WTC11 (cell line): ENCODE measurements around the gene CADM4. TPM values are rescaled to one million over a fixed set of nuclear protein-coding genes. Genes with fewer than 3 reads are reported as not detected.

Experiments used
- ATAC-seq: fragments of 200-7000 bp; cut with Tn5 transposase; 2 replicates; pipeline ENCODE4 v1.10.0; 2021; ENCODE audit warnings: mild to moderate bottlenecking, moderate library complexity
- CTCF ChIA-PET: fragments of 300-600 bp; sonication (Branson Sonifier 250); formaldehyde crosslinking; loops from one replicate; lab custom pipeline; 2021; ENCODE audit warnings: antibody characterized with exemption; lab: Charles Lee
- POLR2A ChIA-PET: fragments of 350-600 bp; sonication (Branson Sonifier 250); formaldehyde crosslinking; loops from one replicate; lab custom pipeline; 2021; ENCODE audit warnings: antibody characterized with exemption; lab: Charles Lee
- DNase-seq: peaks from one replicate; pipeline ENCODE4 v3.0.0; 2021; ENCODE audit warnings: low spot score
- H3K27ac Mint-ChIP-seq: 2 replicates; pipeline ENCODE4 v1.8.0; 2021; ENCODE audit warnings: mixed read lengths
- H3K27me3 Mint-ChIP-seq: 2 replicates; pipeline ENCODE4 v1.8.0; 2021; ENCODE audit warnings: low read depth, mild to moderate bottlenecking, moderate library complexity, mixed read lengths
- H3K36me3 Mint-ChIP-seq: 2 replicates; pipeline ENCODE4 v1.8.0; 2021; ENCODE audit warnings: mixed read lengths
- H3K4me1 Mint-ChIP-seq: 2 replicates; pipeline ENCODE4 v1.8.0; 2022; ENCODE audit warnings: mixed read lengths
- H3K4me3 Mint-ChIP-seq: 2 replicates; pipeline ENCODE4 v1.8.0; 2021; ENCODE audit warnings: mild to moderate bottlenecking, moderate library complexity, mixed read lengths
- H3K9me3 Mint-ChIP-seq: 2 replicates; pipeline ENCODE4 v1.8.0; 2021; ENCODE audit warnings: mixed read lengths
- ATF1 ChIP-seq: sonication (generic); formaldehyde crosslinking; IDR thresholded peaks from 2 replicates; pipeline ENCODE4 v1.8.1; 2023; ENCODE audit warnings: mild to moderate bottlenecking, moderate library complexity, missing genetic modification reagents
- ELF4 ChIP-seq: sonication (generic); formaldehyde crosslinking; IDR thresholded peaks from 2 replicates; pipeline ENCODE4 v1.8.1; 2022; ENCODE audit warnings: low read depth, mild to moderate bottlenecking, moderate library complexity, missing genetic modification reagents
- EMX1 ChIP-seq: fragments of 250-450 bp; sonication (Bioruptor Pico); IDR thresholded peaks from 2 replicates; pipeline ENCODE4 v1.8.0; 2021; ENCODE audit warnings: mild to moderate bottlenecking
- FOXJ3 ChIP-seq: sonication (generic); formaldehyde crosslinking; IDR thresholded peaks from 2 replicates; pipeline ENCODE4 v1.9.0; 2021; ENCODE audit warnings: missing genetic modification reagents, mild to moderate bottlenecking, borderline replicate concordance
- FOXK1 ChIP-seq: sonication (generic); formaldehyde crosslinking; IDR thresholded peaks from 2 replicates; pipeline ENCODE4 v1.8.0; 2022; ENCODE audit warnings: mild to moderate bottlenecking, moderate library complexity, missing genetic modification reagents
- GRHL2 ChIP-seq: fragments of 250-450 bp; sonication (Bioruptor Pico); IDR thresholded peaks from 2 replicates; pipeline ENCODE4 v1.8.0; 2022; ENCODE audit warnings: mild to moderate bottlenecking, moderate library complexity; ENCODE audit not compliant: insufficient replicate concordance, severe bottlenecking
- MXD4 ChIP-seq: fragments of 250-450 bp; sonication (Bioruptor Pico); IDR thresholded peaks from 2 replicates; pipeline ENCODE4 v1.8.0; 2021; ENCODE audit warnings: mild to moderate bottlenecking, moderate library complexity, borderline replicate concordance
- TEAD4 ChIP-seq: sonication (generic); formaldehyde crosslinking; IDR thresholded peaks from 2 replicates; pipeline ENCODE4 v1.8.0; 2022; ENCODE audit warnings: mild to moderate bottlenecking, missing genetic modification reagents
- ZBTB21 ChIP-seq: sonication (generic); formaldehyde crosslinking; IDR thresholded peaks from 2 replicates; pipeline ENCODE4 v1.8.1; 2023; ENCODE audit warnings: mild to moderate bottlenecking, missing genetic modification reagents, borderline replicate concordance
- ZNF263 ChIP-seq: sonication (generic); formaldehyde crosslinking; IDR thresholded peaks from 2 replicates; pipeline ENCODE4 v1.8.1; 2022; ENCODE audit warnings: low read depth, mild to moderate bottlenecking, moderate library complexity, missing genetic modification reagents
- ZNF416 ChIP-seq: fragments of 250-450 bp; sonication (Bioruptor Pico); IDR thresholded peaks from 2 replicates; pipeline ENCODE4 v1.9.0; 2021; ENCODE audit warnings: mild to moderate bottlenecking, inconsistent platforms
- total RNA-seq: library from RNA; stranded (reverse); gene quantifications from 3 replicates; pipeline ENCODE4 v1.2.3, GENCODE V29; 2021
- TF ChIP-seq, protein P1 (sequence below): sonication (generic); formaldehyde crosslinking; IDR thresholded peaks from 2 replicates; pipeline ENCODE4 v1.8.1; 2022; ENCODE audit warnings: low read depth, missing genetic modification reagents, borderline replicate concordance
- TF ChIP-seq, protein P2 (sequence below): sonication (generic); formaldehyde crosslinking; IDR thresholded peaks from 2 replicates; pipeline ENCODE4 v1.8.0; 2023; ENCODE audit warnings: mild to moderate bottlenecking, missing genetic modification reagents
- TF ChIP-seq, protein P3 (sequence below): sonication (generic); formaldehyde crosslinking; IDR thresholded peaks from 2 replicates; pipeline ENCODE4 v1.8.0; 2022; ENCODE audit warnings: mild to moderate bottlenecking, missing genetic modification reagents
- TF ChIP-seq, protein P4 (sequence below): fragments of 250-450 bp; sonication (Bioruptor Pico); IDR thresholded peaks from 2 replicates; pipeline ENCODE4 v2.1.2; 2022; ENCODE audit warnings: mild to moderate bottlenecking, moderate library complexity

The CADM4 gene
- total RNA-seq, 1 experiment from 2014 or later: 13.3 TPM

DNA sequence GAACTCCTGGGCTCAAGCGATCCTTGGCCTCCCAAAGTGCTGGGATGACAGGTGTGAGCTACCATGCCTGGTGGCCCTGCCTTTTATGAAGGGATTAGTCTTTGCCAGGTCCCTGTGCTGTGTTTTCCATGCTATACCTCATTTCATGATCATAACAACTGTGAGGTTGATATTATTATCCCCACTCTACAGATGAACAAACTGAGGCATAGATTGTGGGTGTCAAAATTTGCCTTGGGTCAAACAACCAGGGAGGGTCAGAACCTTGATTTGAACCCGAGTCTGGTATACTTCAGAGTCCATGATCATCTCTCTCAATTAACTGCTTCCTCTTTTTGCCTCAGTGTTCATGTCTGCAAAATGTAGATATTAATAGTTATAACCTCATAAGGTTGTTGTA lies 57.2 kb downstream of the CADM4 start:
- TF ChIP-seq EMX1 (CRISPR knock-in tag) (no peak), ELF4 (no peak), ZBTB21 (CRISPR knock-in tag) (no peak), MXD4 (no peak)
- TF ChIP-seq, protein P1, sequence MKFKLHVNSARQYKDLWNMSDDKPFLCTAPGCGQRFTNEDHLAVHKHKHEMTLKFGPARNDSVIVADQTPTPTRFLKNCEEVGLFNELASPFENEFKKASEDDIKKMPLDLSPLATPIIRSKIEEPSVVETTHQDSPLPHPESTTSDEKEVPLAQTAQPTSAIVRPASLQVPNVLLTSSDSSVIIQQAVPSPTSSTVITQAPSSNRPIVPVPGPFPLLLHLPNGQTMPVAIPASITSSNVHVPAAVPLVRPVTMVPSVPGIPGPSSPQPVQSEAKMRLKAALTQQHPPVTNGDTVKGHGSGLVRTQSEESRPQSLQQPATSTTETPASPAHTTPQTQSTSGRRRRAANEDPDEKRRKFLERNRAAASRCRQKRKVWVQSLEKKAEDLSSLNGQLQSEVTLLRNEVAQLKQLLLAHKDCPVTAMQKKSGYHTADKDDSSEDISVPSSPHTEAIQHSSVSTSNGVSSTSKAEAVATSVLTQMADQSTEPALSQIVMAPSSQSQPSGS (CRISPR knock-in tag): no peak
- Mint-ChIP-seq H3K4me3 (no peak overlapping the region), H3K27ac (no peak overlapping the region), H3K36me3 (peaks cover 7% of the 10 kb centered on the region; the same call in 1 of the 2 replicates), H3K4me1 (peaks cover 28% of the 10 kb centered on the region), H3K27me3 (no peaks in the 10 kb centered on the region; the same call in 1 of the 2 replicates), H3K9me3 (no peaks in the 10 kb centered on the region)
- ChIA-PET POLR2A (no interaction called here), CTCF (interaction anchor here (1.4 to 8.3 kb wide), 4 partner anchors 12 to 135 kb away, joined by 3 to 53 read pairs (median 11); partner anchors contain the start of genes IRGQ and ZNF576)
- no peak for ATAC-seq
- DNase-seq: no peak

DNA sequence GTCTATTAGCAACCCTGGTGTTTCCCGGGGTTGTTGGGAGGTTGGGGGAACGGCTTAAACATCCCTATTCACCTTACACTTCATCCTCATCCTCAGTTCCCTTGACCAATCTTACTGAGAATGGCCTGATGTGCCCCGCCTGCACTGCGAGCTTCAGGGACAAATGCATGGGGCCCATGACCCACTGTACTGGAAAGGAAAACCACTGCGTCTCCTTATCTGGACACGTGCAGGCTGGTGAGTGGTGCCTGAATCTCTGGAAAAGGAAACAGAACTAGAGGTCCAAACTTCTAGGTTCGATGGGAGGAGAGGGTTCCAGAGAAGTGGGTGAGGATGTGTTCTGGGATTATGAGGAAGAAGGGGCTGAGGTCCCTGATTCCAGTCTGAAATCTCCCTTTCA lies 58.2 kb downstream of the CADM4 start:
- POLR2A ChIA-PET: no interaction called here
- Mint-ChIP-seq H3K4me3 (peak overlapping the region; percentile 91), H3K4me1 (peaks cover 35% of the 10 kb centered on the region), H3K27ac (no peak overlapping the region), H3K36me3 (peaks cover 7% of the 10 kb centered on the region; the same call in 1 of the 2 replicates), H3K9me3 (no peaks in the 10 kb centered on the region), H3K27me3 (no peaks in the 10 kb centered on the region; the same call in none of the 2 replicates)
- no peak for ATAC-seq
- TF ChIP-seq FOXJ3 (no peak), ZNF416 (CRISPR knock-in tag) (no peak), MXD4 (no peak), ELF4 (no peak)
- no peak for DNase-seq
- CTCF ChIA-PET: interaction anchor here (1.3 to 8.3 kb wide), 3 partner anchors 13 to 81 kb away, joined by 5 to 53 read pairs (median 17); partner anchors contain the start of genes IRGQ and ZNF576

DNA sequence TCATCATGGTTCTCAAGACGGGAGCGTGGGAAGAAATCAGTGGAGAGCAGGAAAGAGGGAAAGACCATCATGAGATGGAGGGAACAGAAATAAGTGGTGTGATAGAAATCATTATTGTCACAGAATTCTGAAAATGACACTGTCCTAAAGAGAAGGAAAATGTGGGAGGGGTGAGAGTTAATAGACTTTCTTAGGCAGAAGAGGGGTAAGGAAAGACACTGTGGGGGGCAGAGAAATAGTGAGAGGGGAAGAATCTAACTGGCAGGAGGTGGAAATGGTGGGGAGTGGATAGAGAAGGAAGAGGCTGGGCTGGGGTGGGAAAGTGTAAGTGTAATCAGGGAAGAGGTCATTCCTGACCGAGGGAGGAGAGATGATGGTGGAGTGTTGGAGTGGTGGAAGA lies 60.9 kb downstream of the CADM4 start:
- DNase-seq: no peak
- H3K27ac Mint-ChIP-seq: no peak overlapping the region
- CTCF ChIA-PET: interaction anchor here (1.1 to 1.7 kb wide), 2 partner anchors 24 to 43 kb away, joined by 4 to 5 read pairs; no protein-coding TSS in a partner anchor
- H3K4me3 Mint-ChIP-seq: peak overlapping the region; percentile 91
- no peak for ATAC-seq
- H3K27me3 Mint-ChIP-seq: no peaks in the 10 kb centered on the region; the same call in none of the 2 replicates
- POLR2A ChIA-PET: no interaction called here
- no peaks in the 10 kb centered on the region for H3K9me3 Mint-ChIP-seq
- no peak for TF ChIP-seq GRHL2 (CRISPR knock-in tag)
- no peak for TF ChIP-seq ZBTB21 (CRISPR knock-in tag)
- TF ChIP-seq FOXK1 (CRISPR knock-in tag): no peak
- TF ChIP-seq, protein P2, sequence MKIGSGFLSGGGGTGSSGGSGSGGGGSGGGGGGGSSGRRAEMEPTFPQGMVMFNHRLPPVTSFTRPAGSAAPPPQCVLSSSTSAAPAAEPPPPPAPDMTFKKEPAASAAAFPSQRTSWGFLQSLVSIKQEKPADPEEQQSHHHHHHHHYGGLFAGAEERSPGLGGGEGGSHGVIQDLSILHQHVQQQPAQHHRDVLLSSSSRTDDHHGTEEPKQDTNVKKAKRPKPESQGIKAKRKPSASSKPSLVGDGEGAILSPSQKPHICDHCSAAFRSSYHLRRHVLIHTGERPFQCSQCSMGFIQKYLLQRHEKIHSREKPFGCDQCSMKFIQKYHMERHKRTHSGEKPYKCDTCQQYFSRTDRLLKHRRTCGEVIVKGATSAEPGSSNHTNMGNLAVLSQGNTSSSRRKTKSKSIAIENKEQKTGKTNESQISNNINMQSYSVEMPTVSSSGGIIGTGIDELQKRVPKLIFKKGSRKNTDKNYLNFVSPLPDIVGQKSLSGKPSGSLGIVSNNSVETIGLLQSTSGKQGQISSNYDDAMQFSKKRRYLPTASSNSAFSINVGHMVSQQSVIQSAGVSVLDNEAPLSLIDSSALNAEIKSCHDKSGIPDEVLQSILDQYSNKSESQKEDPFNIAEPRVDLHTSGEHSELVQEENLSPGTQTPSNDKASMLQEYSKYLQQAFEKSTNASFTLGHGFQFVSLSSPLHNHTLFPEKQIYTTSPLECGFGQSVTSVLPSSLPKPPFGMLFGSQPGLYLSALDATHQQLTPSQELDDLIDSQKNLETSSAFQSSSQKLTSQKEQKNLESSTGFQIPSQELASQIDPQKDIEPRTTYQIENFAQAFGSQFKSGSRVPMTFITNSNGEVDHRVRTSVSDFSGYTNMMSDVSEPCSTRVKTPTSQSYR (CRISPR knock-in tag): no peak
- TF ChIP-seq ATF1 (CRISPR knock-in tag): no peak
- no peak for TF ChIP-seq ZNF263
- TF ChIP-seq, protein P3, sequence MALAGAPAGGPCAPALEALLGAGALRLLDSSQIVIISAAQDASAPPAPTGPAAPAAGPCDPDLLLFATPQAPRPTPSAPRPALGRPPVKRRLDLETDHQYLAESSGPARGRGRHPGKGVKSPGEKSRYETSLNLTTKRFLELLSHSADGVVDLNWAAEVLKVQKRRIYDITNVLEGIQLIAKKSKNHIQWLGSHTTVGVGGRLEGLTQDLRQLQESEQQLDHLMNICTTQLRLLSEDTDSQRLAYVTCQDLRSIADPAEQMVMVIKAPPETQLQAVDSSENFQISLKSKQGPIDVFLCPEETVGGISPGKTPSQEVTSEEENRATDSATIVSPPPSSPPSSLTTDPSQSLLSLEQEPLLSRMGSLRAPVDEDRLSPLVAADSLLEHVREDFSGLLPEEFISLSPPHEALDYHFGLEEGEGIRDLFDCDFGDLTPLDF (CRISPR knock-in tag): no peak
- no peak for TF ChIP-seq TEAD4 (CRISPR knock-in tag)
- TF ChIP-seq, protein P4, sequence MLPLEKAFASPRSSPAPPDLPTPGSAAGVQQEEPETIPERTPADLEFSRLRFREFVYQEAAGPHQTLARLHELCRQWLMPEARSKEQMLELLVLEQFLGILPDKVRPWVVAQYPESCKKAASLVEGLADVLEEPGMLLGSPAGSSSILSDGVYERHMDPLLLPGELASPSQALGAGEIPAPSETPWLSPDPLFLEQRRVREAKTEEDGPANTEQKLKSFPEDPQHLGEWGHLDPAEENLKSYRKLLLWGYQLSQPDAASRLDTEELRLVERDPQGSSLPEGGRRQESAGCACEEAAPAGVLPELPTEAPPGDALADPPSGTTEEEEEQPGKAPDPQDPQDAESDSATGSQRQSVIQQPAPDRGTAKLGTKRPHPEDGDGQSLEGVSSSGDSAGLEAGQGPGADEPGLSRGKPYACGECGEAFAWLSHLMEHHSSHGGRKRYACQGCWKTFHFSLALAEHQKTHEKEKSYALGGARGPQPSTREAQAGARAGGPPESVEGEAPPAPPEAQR: no peak
- peaks cover 46% of the 10 kb centered on the region for H3K4me1 Mint-ChIP-seq
- H3K36me3 Mint-ChIP-seq: no peaks in the 10 kb centered on the region
